DMS114 treated with DMSO at 0.1 percent for 48 hours (cell line): ENCODE results near the gene FBXO9.

ENCODE experiments used
- DNase-seq: peaks from one replicate; lab custom pipeline; 2025; ENCODE audit not compliant: unreplicated experiment; lab: John Stamatoyannopoulos, UW

The FBXO9 gene

DNA sequence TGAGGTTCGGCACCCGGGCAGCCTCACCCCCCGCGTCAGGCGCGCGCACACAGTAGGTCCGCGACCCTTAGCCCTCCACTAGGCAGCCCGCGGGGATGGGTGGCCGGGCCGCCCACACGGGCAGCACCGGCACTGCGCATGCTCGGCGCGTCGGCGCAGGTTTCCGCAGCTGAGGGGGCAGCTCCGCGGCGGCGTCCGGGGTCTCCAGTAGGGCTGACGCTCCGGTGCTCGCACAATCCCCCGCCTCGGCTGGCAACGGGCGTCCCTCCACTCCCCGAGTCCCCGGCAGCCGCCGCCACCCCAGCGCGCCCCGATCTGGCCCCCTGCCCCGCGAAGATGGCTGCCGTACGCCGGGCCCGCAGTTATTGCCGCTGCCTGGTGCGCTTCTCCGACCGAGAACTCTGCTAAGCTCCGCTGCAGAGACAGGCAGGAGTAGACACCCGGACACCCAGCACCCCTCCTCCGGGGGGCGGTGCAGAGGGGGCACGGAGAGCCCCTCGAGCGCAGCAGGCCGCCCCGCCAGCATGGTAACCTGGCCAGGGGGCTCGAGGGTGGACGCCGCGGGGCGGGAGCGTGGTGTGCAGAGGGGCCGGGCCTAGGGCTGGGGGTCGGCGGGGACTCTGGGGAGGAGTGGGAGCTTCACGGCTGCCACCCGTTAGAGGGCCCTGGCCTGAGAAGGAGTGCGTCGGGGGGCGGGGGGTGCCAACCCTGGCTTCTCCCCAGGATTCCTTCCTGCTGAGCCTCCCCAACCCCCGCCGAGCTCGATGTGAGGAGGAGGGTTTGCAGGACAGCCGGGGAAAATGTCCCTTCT lies at the start of gene FBXO9:
TSS of gene FBXO9 (plus strand) at position 139 of the 811 bp plus-strand sequence. CDS start at position 525, 386 bp downstream.
- DNase-seq, result peak; percentile 76

DNA sequence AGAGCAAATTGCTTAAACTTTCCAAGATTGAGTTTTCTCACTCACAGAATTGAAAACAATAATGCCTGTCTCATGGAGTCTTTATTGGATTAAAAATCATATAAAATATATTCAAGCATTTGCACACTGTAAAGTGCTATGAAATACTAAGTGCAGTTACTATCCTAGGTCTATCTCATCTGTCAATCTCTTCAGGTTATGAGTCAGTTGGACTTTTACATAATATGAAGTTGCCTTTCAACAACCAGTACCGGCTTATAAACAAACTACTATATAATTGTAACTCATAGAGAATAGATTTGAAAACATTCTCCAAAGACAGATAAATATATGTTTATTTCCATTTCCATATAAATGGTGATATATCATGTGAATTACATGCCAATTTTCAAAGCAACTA lies 49.7 kb upstream of the FBXO9 start:
- no peak for DNase-seq

DNA sequence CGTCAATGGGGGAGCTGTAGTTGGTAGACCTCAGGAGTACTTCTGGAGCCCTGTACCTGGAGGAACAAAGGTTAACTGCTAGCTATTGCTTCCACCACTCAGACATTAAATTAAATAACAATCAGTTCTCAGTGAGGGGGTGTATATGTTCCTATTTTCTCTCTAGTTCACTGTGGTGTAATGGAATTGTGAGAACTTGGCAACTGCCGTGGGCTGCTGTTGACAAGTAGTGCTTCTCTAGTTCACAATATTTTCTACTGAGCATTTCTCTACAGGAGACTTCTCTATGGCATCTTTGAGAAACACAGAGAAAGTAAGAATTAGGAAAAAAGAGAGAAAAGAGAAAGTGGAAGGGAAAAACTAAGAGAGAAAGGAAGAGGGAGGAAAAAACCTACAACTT lies 46.8 kb upstream of the FBXO9 start:
- DNase-seq, result no peak

DNA sequence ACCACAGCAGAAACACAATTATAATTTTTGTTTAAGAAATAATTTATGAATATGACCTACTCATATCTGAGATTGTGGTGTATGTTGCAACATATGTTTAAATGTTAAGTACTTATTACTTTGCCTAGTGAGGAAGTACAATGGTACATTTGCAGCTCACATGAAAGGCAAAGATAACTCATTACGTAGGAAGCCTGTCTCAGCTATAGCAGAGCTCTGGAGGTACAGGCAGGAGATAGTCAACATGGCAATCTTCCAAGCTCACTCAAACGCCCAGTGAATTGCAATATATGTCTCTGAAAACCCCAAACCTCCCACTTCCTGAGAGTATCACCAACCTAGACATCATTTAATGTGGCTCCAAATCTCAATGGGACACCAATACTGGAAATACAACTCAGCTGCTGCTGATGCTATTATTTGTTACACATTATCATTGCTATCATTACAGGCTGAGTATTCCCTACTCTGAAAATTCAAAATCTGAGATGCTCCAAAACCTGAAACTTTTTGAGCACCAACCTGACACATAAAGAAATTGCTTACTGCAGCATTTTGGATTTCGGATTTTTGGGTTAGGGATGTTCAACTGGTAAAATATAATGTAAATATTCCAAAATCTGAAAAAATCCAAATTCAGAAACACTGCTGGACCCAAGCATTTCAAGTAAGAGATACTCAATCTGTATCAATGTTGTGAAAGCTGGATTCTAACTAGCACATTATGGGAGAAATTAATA lies 45.0 kb upstream of the FBXO9 start:
- no peak for DNase-seq

DNA sequence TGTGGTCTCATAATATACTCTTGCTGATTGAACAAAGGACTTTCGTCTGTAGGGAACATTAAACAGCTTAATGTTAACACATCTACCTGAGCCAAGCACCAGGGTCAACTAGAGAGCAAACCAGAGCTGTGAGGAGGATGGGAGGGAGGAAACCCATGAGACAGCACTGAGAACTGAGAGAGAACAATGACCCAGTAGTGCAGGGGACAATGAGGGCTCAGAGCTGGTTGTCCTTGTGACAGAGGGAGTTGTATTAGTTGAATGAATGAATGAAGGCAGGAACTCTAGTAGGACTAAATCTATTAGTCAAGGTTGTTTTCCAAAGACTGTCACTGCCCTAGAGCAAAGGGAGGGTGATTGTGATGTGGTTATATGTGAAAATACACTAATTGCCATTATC lies 41.9 kb upstream of the FBXO9 start:
- DNase-seq, result no peak

DNA sequence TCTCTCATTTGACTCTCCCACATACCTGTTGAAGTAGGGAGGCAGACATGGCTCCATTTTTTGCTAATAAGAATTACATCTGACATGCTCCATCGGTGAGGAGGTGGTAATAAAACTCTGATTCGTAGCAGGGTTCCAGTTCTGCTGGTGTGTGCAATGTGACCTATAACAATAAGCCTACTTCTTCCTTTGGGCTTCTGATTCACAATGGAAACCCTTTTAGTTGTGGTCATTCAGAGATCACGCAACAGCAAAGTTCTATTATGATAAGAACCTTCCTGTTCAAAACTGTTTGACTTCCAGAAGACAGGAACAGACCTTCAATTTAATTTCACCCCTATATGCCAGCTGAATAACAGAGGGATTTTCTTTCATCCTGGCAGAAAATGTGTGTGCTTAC lies 38.7 kb upstream of the FBXO9 start:
- no peak for DNase-seq

DNA sequence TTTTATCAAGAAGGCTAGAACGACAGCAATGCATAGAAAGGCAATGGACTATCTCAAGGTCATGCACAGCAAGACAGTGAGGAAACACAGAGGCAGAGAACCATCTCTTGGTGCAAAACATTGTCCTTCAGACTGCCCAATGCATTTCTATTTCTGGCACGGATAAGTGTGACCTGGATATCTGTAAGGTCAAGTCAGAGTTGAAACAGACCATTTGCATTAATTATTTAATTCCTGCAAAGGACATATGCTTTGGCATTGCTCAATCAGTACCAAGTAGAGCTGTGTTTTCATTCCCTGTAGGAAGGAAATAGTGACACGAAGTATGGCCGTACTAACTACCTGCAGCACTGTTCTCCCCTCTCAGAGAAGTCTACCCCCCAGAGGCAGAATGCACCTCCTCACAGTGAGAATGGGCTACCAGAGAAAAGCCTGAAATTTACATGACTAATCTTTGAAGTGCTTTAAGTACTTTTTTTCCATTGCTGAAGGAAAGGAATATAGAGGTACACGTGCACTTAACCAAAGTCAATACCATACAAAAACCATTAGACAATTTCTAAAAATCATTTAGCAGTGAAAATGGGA lies 38.0 kb upstream of the FBXO9 start:
- DNase-seq, result no peak

DNA sequence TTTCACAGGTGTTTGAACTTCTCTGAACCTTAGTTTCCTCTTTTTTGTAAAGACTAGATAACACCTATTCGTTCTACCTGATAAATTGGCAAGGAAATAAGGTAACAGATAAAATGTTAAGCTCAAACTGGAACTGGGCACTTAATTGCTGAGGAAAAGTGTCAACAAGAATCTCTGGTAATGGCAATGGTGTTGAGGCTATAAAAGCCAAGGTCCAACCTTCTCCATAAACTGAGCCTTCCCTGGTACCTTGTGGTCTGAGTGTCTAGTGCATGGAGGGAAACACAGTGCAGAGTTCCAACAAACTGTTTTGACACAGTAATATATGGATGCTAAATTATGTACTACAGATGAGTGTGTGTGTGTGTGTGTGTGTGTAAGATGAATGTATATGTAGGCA lies 36.7 kb upstream of the FBXO9 start:
- no peak for DNase-seq

DNA sequence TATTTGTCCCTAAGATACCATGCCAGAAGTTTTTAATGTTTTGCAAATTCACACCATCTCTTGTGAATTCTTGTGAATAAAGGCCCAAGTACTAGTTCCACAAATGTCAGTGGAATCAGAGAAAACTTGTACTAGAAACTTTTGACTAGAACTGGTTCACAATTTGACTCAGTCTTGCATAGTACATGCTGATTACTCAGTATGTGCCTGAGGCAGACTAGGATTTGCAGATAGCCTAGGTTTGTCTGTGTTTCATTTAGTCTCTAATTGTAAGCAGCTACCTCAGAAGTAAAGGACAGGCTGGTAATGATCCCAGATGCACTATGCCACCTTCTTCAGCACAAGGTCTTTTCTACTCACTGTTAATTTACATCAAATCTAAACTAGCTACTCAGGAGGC lies 35.9 kb upstream of the FBXO9 start:
- no peak for DNase-seq

DNA sequence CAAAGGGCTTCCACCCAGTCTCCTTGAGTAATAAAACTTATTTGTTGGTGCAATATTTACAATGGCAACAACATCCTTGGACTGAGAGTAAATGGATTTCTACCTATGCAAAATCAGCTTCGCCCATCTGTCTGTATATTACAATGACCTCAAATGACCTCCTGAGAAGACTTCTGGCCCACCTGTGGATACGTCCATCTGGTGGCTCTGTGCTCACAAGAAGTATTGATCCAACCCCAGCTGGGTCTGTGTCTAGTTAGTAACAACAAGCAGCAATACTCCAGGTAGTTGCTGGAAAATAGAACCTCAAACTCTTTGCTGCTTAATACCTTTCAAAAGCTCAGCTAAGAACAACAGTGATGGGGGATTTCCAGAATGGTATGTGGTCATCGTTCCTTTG lies 35.4 kb upstream of the FBXO9 start:
- no peak for DNase-seq

DNA sequence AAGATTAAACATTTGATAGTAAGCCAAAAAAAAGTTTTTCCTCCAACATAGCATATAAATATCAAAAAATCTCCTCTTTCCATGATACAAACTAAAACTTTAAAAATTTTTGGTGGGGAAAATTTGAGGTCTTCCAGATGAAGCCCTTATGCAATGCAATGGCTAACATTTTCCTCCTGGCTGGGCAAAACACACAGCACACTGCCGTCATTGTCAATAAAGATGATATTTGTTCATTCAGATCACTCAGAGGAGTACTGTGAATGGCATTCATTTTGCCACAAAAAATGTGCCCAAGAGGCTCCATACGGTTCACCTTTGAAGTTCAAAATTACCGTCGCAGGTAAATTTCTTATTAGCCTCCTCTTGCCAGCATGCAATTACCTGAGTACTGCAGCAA lies 33.9 kb upstream of the FBXO9 start:
- no peak for DNase-seq

DNA sequence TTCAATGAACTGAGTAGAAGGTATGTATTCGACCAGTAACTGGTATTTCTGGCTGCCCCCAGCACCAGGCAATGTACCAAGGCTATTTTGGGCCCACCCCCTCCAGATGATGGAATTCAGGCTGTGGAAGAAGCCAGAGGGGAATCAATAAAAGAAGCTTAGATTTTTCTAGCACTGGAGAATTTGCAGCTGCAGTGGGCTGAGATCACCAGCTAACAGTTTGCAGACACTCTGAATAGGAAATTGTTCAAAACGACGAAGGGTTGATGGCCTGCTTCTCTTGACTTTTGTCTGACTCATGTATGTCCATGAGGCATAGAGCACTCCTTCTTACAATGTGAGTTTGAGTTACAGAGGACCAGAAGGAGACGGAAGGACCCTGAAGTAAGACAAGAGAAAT lies 32.4 kb upstream of the FBXO9 start:
- no peak for DNase-seq

DNA sequence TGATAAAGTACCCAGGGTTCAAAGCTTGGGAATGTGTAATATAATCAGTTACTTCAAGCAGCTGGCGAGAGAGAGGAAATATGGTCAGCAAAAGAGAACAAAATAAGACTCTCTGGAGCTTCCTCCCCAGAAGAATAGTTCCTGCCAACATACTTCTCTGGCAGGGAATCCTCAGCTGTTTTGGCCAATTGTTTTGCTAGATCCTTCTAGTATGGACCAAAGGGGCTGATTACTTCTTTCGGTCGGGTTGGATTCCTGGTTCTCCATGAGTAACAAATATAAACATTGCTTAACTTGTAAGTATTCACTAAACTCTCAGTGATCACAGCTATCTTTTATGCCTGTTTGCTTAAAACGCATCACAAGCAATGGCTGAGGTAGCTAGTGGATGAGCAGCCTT lies 31.4 kb upstream of the FBXO9 start:
- DNase-seq, result no peak

DNA sequence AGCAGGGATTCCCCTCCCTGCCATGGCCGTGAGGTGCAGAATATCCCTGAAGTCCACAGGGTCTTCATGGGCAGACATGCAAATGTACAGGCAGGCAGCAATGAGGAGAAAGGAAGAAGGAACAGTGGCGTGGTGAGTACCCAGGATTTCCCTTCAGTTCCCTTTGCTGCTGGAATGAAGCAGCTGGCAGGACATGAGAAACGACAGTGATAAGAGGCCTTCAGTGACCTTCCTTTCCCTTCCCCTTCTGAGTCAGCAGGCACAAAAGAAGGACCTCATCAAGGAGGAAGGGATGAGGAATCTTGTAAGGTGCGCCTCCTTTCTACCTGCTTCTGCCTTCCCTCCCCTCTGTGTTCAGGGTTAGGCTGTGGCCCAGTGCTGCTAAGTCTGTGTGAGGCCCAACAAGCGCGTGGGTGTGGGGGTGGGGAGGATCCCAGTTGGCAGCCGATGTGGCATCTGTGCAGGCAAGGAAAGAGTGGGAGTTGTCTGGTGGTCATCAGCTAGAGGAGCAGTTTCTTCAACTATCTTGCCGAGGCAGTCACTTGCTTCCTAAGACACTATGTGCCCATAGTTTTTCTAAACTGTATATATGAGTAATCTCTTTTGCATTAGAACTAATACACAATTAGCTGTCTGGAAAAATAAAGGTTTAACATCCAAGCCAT lies 29.5 kb upstream of the FBXO9 start:
- no peak for DNase-seq

DNA sequence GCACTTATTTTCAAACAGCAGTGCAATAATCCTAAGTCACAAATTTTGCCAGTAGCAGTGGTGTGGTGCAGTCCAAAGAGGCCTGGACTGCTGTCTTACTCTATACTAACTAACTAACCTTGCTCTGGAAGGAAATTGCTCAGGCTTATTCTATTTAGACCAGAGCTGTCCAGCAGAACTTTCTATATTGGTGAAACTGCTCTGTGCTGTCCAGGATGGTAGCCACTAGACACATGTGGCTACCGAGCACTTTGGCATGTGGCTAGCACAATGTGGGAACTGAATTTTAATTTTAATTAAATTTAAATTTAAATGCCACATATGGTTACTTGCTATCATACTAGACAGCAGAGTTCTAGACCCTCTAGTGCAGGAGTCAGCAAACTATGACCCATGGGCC lies 27.1 kb upstream of the FBXO9 start:
- no peak for DNase-seq

DNA sequence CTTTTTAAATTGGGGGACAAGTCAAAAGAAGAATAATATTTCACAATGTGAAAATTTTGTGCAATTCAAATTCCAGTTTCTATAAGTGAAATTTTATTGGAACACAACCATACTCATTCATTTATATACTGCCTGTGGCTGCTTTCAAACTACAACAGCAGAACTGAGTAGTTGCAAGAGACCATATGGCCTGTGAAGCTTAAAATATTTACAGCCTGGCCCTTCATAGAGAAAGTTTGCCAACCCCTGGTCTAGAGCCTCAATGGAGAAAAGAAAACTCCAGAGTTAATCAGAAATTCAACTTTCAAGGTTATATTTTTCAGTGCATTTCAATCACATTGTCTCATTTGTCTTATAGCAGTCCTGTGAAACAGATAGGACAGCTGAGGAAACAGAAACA lies 26.6 kb upstream of the FBXO9 start:
- no peak for DNase-seq

DNA sequence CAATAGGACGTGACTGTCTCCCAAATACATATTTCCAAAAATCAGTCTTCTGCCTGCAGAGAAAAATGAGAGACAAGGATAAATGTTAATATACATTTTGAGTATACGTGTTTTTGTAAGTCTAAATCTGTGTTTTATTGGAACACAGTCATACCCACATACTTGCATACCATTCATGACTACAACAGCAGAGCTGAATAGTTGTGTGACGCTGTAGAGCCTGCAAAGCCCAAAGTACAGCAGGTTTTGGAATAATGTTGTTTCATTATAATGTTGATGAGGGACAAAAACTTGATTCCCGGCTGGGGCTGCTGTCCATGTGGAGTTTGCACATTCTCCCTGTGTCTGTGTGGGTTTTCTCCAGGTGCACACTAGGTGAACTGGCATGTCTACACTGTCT lies 23.8 kb upstream of the FBXO9 start:
- no peak for DNase-seq

DNA sequence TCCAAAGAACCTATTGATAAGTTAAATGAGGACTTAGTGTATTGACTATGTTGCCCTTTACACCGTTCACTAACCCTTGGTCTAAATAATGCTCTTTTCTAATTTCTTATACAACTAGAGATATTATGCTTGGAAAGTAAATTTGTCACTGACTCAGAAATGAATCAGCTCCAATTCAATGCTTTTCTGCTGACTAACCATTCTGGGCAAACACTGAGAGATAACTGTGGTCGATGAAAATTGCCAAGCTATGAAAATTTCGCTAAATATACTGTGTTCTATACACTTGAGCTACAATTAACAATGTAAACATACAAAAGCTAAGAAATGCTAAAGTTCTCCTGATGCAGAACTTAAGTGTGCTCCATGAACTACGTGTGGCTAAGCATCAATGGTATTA lies 23.1 kb upstream of the FBXO9 start:
- DNase-seq, result no peak

DNA sequence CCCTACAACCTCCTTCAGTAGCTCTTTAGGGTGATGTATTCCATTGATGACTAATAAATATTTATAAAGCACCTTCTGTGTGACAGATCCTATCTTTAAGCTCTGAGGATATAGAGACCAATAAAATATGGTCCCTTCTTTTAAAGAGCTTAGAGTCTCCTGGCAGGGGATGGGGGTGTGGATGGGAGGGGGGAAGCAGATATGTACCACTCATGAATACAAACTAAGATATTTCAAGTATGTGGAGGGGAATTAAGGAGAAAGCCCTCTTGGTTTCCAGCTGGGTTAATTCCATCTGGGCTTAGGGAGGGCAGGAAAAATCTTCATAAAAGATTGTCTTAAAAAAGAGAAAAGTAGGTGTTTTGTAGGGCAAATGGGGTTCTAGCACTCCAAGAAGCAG lies 21.6 kb upstream of the FBXO9 start:
- no peak for DNase-seq

DNA sequence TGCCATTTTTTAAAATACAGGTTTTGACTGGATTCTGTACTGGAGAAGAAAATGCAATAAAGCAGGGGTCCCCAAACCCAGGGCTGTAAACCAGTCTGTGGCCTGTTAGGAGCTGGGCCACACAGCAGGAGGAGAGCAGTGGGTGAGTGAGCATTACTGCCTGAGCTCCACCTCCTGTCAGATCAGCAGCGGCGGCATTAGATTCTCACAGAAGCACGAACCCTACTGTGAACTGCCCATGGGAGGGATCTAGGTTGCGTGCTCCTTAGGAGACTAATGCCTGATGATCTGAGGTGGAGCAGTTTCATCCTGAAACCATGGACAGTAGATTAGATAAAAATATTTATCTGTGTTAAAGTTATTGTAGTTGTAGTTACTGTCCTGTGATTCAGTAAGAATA lies 21.1 kb upstream of the FBXO9 start:
- DNase-seq, result no peak

DNA sequence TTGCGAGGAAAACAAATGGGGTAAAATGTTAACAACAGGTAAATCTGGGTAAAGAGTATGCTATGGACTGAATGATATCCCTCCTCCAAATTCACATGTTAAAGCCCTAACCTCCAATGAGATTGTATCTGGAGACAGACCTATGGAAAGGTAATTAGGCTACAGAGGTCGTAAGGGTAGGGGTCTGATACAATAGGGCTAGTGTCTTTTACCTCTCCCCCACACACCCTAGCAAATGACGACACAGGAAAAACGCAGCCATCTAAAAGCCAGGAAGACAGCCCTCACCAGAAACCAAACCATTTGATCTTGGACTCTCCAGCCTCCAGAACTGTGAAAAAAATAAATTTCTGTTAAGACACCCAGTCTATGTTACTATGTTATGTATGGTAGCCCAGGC lies 20.6 kb upstream of the FBXO9 start:
- DNase-seq, result no peak
